ENCODE measurements around the gene KATNB1.

DNA sequence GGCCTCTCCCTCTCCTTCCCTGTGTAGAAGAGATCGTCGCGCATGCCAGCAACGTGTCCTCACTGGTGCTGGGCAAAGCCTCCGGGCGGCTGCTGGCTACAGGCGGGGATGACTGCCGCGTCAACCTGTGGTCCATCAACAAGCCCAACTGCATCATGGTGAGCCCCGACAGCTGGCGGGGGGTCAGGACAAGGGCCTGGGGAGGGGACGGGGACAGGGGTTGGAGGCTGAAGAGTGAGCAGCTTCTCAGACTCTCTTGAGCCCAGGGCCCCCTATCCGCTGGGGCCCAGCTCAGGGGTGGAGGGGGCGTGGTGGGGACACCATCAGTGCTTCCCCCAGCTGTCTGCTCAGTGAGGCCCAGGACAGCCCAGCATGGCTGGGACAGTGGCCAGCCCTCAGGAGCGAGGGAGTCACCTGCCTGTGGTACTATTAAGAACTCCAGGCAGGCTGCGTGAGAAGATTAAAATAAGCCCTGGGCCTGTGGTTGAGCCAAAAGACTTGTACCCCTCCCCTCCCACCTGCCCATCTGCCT lies 6.2 kb downstream of the KATNB1 start:
- TF ChIP-seq, protein P1, sequence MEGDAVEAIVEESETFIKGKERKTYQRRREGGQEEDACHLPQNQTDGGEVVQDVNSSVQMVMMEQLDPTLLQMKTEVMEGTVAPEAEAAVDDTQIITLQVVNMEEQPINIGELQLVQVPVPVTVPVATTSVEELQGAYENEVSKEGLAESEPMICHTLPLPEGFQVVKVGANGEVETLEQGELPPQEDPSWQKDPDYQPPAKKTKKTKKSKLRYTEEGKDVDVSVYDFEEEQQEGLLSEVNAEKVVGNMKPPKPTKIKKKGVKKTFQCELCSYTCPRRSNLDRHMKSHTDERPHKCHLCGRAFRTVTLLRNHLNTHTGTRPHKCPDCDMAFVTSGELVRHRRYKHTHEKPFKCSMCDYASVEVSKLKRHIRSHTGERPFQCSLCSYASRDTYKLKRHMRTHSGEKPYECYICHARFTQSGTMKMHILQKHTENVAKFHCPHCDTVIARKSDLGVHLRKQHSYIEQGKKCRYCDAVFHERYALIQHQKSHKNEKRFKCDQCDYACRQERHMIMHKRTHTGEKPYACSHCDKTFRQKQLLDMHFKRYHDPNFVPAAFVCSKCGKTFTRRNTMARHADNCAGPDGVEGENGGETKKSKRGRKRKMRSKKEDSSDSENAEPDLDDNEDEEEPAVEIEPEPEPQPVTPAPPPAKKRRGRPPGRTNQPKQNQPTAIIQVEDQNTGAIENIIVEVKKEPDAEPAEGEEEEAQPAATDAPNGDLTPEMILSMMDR (IDR thresholded peaks at IDR 0.05) = no peak
- no peak for TF ChIP-seq POLR2A (IDR thresholded peaks at IDR 0.05)
